ENCODE data around the gene KRT76. TPM values are rescaled to one million over a fixed set of nuclear protein-coding genes. Genes with fewer than 3 reads are reported as not detected.

Gene KRT76
- total and polyA plus RNA-seq, 10 donors, result not detected

Small RNAs within 50 kb of the gene (small RNA-seq; reads per million reads assigned to genes)
- gene AC107016.2, result 0 reads per million in 4 donors

Other genes starting within 250 kb of the KRT76 start
- not detected for gene KRT71, start 224.2 kb downstream of the KRT76 start, total RNA-seq
- gene KRT71, start 224.2 kb downstream of the KRT76 start, polyA plus RNA-seq, result not detected
- not detected for gene KRT74, start 203.5 kb downstream of the KRT76 start, total RNA-seq
- gene KRT74, start 203.5 kb downstream of the KRT76 start, polyA plus RNA-seq, result not detected
- 1 to 10 TPM in 2 of 7 donors, under 1 TPM in 4, not detected in 1; 0.52 to 2.2 (median 0.78) TPM for gene KRT72, start 175.9 kb downstream of the KRT76 start, total RNA-seq
- gene KRT72, start 175.9 kb downstream of the KRT76 start, polyA plus RNA-seq, result 1 to 10 TPM in 2 of 3 donors, under 1 TPM in 1; 0.86 to 1.7 (median 1.4) TPM
- 1 to 10 TPM in 3 of 7 donors, under 1 TPM in 4; 0.13 to 1.4 (median 0.59) TPM for gene KRT73, start 158.8 kb downstream of the KRT76 start, total RNA-seq
- under 1 TPM; 0.04 to 0.20 (median 0.16) TPM for gene KRT73, start 158.8 kb downstream of the KRT76 start, polyA plus RNA-seq
- under 1 TPM in 3 of 7 donors, not detected in 4; 0.13 to 0.52 (median 0.26) TPM for gene KRT2, start 125.1 kb downstream of the KRT76 start, total RNA-seq
- gene KRT2, start 125.1 kb downstream of the KRT76 start, polyA plus RNA-seq, result under 1 TPM; 0.07 to 0.45 (median 0.42) TPM
- gene KRT1, start 96.9 kb downstream of the KRT76 start, total RNA-seq, result 1 to 10 TPM in 2 of 7 donors, under 1 TPM in 3, not detected in 2; 0.58 to 2.4 (median 0.68) TPM
- under 1 TPM in 1 of 3 donors, not detected in 2; 0.05 TPM for gene KRT1, start 96.9 kb downstream of the KRT76 start, polyA plus RNA-seq
- gene KRT77, start 73.8 kb downstream of the KRT76 start, total RNA-seq, result not detected
- under 1 TPM in 1 of 3 donors, not detected in 2; 0.03 TPM for gene KRT77, start 73.8 kb downstream of the KRT76 start, polyA plus RNA-seq
- not detected for gene KRT3, start 18.8 kb upstream of the KRT76 start, total RNA-seq
- gene KRT3, start 18.8 kb upstream of the KRT76 start, polyA plus RNA-seq, result not detected
- under 1 TPM in 1 of 7 donors, not detected in 6; 0.37 TPM for gene KRT4, start 36.8 kb upstream of the KRT76 start, total RNA-seq
- gene KRT4, start 36.8 kb upstream of the KRT76 start, polyA plus RNA-seq, result 1 to 10 TPM in 2 of 3 donors, under 1 TPM in 1; 0.55 to 3.4 (median 1.4) TPM
- gene KRT79, start 57.0 kb upstream of the KRT76 start, total RNA-seq, result under 1 TPM in 1 of 7 donors, not detected in 6; 0.37 TPM
- under 1 TPM in 2 of 3 donors, not detected in 1; 0.15 to 0.19 TPM for gene KRT79, start 57.0 kb upstream of the KRT76 start, polyA plus RNA-seq
- not detected for gene KRT78, start 71.6 kb upstream of the KRT76 start, total RNA-seq
- under 1 TPM in 2 of 3 donors, not detected in 1; 0.24 to 0.83 TPM for gene KRT78, start 71.6 kb upstream of the KRT76 start, polyA plus RNA-seq
- gene KRT8, start 127.7 kb upstream of the KRT76 start, total RNA-seq, result 10 to 100 TPM in 6 of 7 donors, 1 to 10 TPM in 1; 10.0 to 23.1 (median 18.6) TPM
- 10 to 100 TPM; 16.3 to 21.8 (median 19.3) TPM for gene KRT8, start 127.7 kb upstream of the KRT76 start, polyA plus RNA-seq
- gene KRT18, start 171.8 kb upstream of the KRT76 start, total RNA-seq, result 10 to 100 TPM; 23.3 to 57.2 (median 26.0) TPM
- 10 to 100 TPM; 16.8 to 23.0 (median 18.4) TPM for gene KRT18, start 171.8 kb upstream of the KRT76 start, polyA plus RNA-seq
- gene EIF4B, start 229.1 kb upstream of the KRT76 start, total RNA-seq, result 100 to 1,000 TPM; 379 to 490 (median 468) TPM
- gene EIF4B, start 229.1 kb upstream of the KRT76 start, polyA plus RNA-seq, result 100 to 1,000 TPM; 105 to 132 (median 119) TPM

Measured in spleen (tissue), 11 donors.